ENCODE results near the gene MET.
"Not testable (repeated sequence)": the region's sequence is repeated elsewhere in the genome, so short reads cannot be mapped to it uniquely, and the experiment has no call there.

The MET gene

GRCh38 chr7:116754186-116754585, 82.2 kb downstream of the MET start:
- DNase-seq: no peak

GRCh38 chr7:116757283-116757682, 85.3 kb downstream of the MET start:
- DNase-seq: no peak

GRCh38 chr7:116759642-116760041, 87.6 kb downstream of the MET start:
- DNase-seq: not testable (repeated sequence)

GRCh38 chr7:116762971-116763370, 91.0 kb downstream of the MET start:
- no peak for DNase-seq

- no peak for DNase-seq
Observed at GRCh38 chr7:116763647-116764046, 91.7 kb downstream of the MET start.

- no peak for DNase-seq
Observed at GRCh38 chr7:116766881-116767280, 94.9 kb downstream of the MET start.

DNA sequence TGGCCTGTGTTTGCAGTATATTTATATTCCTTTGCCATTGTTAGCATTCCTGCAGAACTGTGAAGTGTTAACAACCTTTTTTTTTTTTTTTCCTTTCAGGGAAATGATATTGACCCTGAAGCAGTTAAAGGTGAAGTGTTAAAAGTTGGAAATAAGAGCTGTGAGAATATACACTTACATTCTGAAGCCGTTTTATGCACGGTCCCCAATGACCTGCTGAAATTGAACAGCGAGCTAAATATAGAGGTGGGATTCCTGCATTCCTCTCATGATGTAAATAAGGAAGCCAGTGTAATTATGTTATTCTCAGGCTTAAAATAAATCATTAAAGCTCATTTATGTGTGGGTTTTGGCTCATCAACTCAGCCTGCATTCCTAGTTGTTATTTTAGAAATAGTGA, 97.5 kb downstream of the MET start:
- DNase-seq: no peak

DNA sequence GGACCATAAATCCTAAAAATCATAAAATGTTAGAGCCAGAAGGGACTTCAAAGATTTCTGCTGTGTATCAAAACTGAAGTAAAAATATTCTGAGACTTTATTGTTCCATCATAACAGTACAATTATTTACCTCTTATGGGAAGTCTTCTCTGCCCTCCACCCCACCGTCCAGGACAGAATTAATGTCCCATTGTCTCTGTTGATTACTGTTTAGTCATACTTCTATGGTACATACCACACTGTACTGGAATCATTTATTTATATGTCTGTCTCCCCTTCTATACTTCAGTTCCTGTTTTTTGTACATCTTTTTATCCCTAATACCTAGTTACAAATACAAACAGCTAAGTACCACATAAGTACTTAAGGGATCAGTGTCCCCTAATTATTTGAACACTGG, 98.9 kb downstream of the MET start:
- DNase-seq: no peak

GRCh38 chr7:116771640-116772039, 99.6 kb downstream of the MET start:
- no peak for DNase-seq

DNA sequence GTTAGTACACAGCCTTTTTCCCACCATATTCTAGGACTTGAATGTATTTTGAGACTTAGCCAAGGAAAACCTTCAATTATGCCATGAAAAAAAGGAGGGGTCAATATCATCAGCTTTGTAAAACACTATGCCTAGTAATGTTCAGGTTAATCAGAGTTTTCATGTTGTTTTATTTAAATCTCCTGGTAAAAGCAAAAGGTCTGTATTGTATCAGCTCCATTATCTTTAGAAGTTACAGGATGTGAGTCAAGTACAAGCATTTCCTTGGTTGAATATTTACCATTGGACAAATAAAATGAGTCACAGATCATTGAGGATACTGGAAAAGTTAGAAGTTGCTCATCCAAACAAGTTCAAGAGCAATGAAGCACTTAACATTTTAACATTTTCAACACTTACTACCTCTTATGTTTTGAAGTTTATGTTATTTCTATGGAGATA, 100.4 kb downstream of the MET start:
- no peak for DNase-seq

GRCh38 chr7:116772926-116773749, 101.1 kb downstream of the MET start:
- DNase-seq: no peak

GRCh38 chr7:116776046-116776445, 104.0 kb downstream of the MET start:
- DNase-seq: no peak

DNA sequence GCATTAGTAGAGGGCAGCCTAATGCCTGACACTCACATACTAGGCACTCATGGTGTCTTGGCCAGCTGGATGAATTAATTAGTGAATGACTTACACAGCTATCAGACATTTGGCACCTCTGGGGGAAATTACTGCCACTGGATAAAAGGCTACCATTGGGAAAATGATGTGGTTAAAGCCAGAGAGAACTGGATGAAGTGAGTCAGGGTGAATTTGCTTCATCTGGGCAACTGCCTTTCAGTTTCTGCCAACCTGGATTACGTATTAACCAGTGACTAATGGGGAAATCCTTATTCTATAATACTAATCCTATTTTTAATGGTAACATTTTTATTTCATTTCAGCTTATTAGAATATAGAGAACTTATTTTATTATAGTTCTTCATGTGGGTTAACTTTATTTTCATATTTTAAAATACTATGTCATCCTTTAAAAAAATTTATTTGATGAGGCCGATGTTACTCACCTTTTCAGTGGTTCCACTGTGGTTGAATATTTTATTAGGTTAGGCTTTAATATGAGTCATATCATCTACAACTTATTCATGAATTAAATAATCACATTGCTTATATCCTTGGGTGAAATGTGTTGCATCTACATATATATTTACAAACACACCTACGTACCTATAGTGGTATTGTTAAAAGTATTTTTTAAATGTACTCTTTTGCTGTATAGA, 104.8 kb downstream of the MET start:
- DNase-seq: no peak

DNA sequence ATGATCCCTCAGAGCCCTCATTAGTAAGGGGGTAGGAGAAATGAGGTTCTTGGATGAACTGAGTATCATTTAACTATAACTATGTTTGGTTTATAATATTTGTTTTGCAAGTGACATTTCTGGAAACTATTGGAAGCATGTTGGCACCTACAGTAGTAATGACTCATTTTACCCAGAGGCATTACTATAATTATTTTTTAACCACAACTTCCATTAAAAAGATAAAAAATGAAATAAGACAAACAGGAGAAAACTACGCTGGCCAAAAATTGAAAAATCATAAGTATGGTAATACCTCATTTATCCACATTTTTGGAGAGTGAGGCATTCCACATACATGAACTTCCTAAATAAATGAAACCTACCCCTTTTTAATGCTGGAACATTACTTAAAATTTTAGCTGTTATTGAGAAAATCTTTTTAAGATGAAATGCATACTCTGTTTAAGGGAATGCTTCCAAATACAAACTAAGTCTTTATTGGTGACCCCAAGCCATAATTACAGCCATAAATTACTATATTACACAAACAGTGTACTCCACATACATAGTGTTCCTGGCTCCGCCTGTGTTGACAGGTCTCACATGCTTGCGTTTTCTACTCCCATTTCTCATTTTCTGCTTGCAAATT, 105.8 kb downstream of the MET start:
- no peak for DNase-seq

GRCh38 chr7:116779216-116779615, 107.2 kb downstream of the MET start:
- no peak for DNase-seq

DNA sequence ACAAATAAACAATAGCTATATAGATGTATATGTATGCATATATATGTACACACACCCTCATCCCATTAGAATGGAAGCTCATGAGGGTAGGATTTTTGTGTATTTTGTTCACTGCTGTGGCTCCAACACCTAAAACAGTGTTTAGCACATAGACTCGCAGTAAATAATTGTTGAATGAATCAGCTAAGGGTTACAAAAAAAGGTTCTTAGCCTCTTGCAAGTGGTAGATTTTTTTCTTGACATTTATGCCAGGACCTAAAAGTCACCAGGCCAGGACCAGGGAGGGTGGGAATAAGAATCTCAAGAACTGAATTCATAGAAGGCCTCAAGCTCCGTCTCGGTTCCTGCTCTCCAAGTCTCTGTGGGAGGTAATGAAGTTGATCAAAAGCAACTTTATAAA, 107.9 kb downstream of the MET start:
- DNase-seq: no peak

DNA sequence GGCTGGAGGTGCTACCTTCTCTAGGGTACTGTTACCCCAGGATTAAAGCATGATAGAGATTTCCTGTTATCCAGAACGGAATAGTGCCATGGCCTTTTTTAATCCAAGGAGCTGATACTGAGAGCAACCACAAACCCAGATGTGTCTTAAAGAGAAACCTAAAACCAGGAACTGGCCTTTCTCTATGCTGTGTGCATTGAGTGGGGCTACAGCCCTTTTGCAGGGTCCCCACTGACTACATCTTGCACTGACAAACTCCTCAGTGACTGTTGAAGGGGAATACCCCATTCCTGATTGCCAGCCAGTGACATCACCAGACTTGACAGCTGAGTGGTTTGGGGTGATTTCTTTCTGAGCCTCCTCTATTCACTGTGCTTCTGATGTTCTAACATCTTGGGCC, 108.5 kb downstream of the MET start:
- DNase-seq: no peak

- DNase-seq: no peak
Observed at GRCh38 chr7:116780966-116781365, 109.0 kb downstream of the MET start.

GRCh38 chr7:116781584-116781983, 109.6 kb downstream of the MET start:
- no peak for DNase-seq

DNA sequence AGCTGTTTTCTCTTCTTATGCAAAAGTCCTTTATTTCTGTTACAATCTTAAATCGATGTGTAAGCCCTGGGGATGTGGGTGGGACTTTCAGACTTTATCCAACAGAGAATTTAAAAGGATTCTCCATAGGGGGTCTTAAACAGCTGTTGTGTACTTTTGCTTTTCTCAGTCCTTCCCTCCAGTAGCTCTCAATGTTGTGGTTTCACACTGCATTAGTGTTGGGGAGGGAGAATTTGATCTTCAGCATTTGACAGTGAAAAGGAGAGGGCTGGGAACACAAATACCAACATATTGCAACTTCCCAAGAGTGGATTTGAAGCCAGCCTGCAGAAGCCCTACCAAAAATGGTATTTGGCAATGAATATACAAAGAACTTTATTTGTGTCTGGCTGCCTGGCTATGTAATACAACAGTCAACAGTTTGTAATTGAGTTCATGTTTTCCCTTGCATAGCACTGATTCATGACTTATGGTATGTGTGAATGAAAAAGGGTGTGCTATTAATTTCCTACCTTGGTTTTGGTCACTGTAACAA, 110.2 kb downstream of the MET start:
- DNase-seq: no peak

GRCh38 chr7:116783666-116784318, 111.8 kb downstream of the MET start:
- DNase-seq: no peak

DNA sequence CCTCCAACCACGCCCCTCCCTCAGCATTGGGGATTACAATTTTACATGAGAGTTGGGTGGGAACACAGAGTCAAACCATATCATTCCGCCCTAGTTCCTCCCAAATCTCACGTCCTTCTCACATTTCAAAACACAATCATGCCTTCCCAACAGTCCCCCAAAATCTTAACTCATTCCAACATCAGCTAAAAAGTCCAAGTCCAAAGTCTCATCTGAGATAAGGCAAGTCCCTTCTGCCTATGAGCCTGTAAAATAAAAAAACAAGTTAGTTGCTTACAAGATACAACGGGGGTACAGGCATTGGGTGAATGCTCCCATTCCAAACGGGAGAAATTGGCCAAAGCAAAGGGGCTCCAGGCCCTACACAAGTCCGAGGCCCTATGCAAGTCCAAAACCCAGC, 112.7 kb downstream of the MET start:
- no peak for DNase-seq

DNA sequence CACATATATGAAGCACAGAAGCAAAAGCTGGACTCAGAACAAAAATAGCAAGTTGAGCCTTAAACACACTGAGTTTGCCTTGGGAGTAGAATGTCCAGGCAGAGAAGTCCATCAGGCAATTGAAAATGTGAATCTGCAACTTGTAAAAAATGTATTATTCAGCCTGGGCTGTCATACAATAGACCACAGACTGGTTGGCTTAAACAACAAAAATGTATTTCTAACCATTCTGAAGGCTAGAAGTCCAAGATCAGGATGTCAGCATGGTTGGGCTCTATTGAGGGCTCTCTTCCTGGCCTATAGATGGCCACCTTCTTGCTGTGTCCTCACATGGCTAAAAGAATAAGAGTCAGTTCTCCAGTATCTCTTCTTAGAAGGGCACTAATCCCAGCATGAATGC, 113.8 kb downstream of the MET start:
- DNase-seq: no peak

Data from NCI-H1417 treated with DMSO at 0.1 percent for 48 hours (cell line).